ENCODE data around the gene AQP5.

- no peak for TF ChIP-seq CTCF (IDR thresholded peaks at IDR 0.05)
- TF ChIP-seq POLR2A (IDR thresholded peaks at IDR 0.05): no peak
Observed at GRCh38 chr12:49975318-49975761, 13.7 kb downstream of the AQP5 start.
